Karpas-422 (cell line): ENCODE results near the gene CPNE5. TPM values are rescaled to one million over a fixed set of nuclear protein-coding genes. Genes with fewer than 3 reads are reported as not detected.
"Not testable (repeated sequence)": the region's sequence is repeated elsewhere in the genome, so short reads cannot be mapped to it uniquely, and the experiment has no call there.

ENCODE experiments used
- DNase-seq: peaks from one replicate; pipeline ENCODE4 v3.0.0-alpha.2; 2015
- H2AFZ ChIP-seq: fragments of 200-600 bp; sonication (generic); 2 replicates; pipeline ENCODE4 v1.6.1; 2014; ENCODE audit warnings: antibody characterized with exemption, low read length, mixed read lengths
- H3K27ac ChIP-seq: fragments of 200-600 bp; sonication (generic); 2 replicates; pipeline ENCODE4 v1.5.1; 2014; ENCODE audit warnings: mild to moderate bottlenecking, low read length, moderate library complexity
- H3K27me3 ChIP-seq: fragments of 200-600 bp; sonication (generic); 2 replicates; pipeline ENCODE4 v1.6.1; 2014; ENCODE audit warnings: low read length, mixed read lengths
- H3K36me3 ChIP-seq: fragments of 200-600 bp; sonication (generic); 2 replicates; pipeline ENCODE4 v1.6.1; 2014; ENCODE audit warnings: low read length, mixed read lengths; ENCODE audit not compliant: insufficient read depth
- H3K4me1 ChIP-seq: fragments of 200-600 bp; sonication (generic); 2 replicates; pipeline ENCODE4 v1.6.1; 2014; ENCODE audit warnings: mild to moderate bottlenecking, low read length, mixed read lengths
- H3K4me2 ChIP-seq: fragments of 200-600 bp; sonication (generic); 2 replicates; pipeline ENCODE4 v1.6.1; 2014; ENCODE audit warnings: low read length, low read depth, mild to moderate bottlenecking; ENCODE audit not compliant: poor library complexity, severe bottlenecking
- H3K4me3 ChIP-seq: fragments of 200-600 bp; sonication (generic); 2 replicates; pipeline ENCODE4 v1.5.1; 2014; ENCODE audit warnings: mild to moderate bottlenecking, antibody characterized with exemption, low read length, mixed read lengths
- H3K79me2 ChIP-seq: fragments of 200-600 bp; sonication (generic); 2 replicates; pipeline ENCODE4 v1.6.1; 2014; ENCODE audit warnings: mild to moderate bottlenecking, low read length, mixed read lengths
- H3K9ac ChIP-seq: fragments of 200-600 bp; sonication (generic); 2 replicates; pipeline ENCODE4 v1.6.0; 2014; ENCODE audit warnings: low read length
- H3K9me2 ChIP-seq: fragments of 200-600 bp; sonication (generic), shearing (Covaris generic); replicated peaks from 2 replicates; pipeline ENCODE4 v1.6.0; 2014; ENCODE audit warnings: mild to moderate bottlenecking, low read length, moderate library complexity; ENCODE audit not compliant: insufficient read depth
- H3K9me3 ChIP-seq: fragments of 300-700, 200-600 bp; sonication (generic); 2 replicates; pipeline ENCODE4 v1.6.1; 2014; ENCODE audit warnings: low read length, mixed read lengths
- H4K20me1 ChIP-seq: fragments of 200-600 bp; sonication (generic); 2 replicates; pipeline ENCODE4 v1.6.1; 2014; ENCODE audit warnings: mild to moderate bottlenecking, antibody characterized with exemption, low read length, low read depth; ENCODE audit not compliant: insufficient read depth
- total RNA-seq: library from RNA; depleted of rRNA; stranded (reverse); fragments of >200 nt; shearing (Covaris generic); gene quantifications from 2 replicates; pipeline ENCODE4 v1.2.3, GENCODE V29; 2014; ENCODE audit warnings: low replicate concordance

Gene CPNE5
- total RNA-seq, 1 experiment from 2014 or later = 0.63 TPM

DNA sequence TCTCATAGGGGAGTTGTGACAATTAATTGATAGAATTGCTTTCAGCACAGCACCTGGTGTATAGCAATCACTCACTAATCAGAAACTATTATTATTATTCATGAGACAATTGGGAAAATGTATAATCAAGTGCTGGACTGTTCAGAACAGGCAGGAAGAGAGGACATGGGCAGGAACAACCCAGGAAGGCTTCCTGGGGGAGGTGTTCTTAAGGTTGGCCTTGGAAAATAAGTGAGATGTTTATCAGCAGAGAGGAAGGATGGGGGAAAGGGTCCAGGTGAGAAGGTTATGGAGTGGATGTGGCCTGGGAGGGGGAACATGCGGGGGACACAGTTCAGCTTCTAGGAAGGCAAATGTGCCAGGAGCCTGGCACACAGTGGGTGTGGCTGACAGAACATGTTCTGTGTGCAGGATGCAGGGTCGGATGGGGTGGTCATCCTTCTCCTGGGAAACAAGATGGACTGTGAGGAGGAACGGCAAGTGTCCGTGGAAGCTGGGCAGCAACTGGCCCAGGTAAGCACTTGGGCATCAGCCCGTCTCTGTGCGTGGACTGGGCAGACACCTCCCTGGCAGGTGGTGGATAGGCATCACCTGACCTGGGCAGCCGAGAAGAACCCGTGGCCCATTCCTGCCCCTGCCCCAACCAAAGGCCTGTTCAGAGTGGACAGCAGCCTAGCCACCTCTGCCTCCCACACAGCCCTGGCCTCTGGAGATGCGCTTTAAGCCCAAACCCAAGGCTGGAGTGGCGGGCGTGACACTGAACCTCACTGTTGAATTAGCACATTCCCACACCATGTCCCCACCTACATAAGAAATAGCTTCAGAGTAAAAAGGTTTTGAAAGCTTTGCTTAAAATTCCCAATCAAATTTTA, 110.7 kb downstream of the CPNE5 start:
- H3K79me2 ChIP-seq = no peaks in the 10 kb centered on the region
- no peaks in the 10 kb centered on the region for H3K4me1 ChIP-seq
- H3K9me3 ChIP-seq = no peaks in the 10 kb centered on the region
- no peak for DNase-seq
- no peak overlapping the region for H3K27ac ChIP-seq
- no peaks in the 10 kb centered on the region for H3K36me3 ChIP-seq
- no peak overlapping the region for H2AFZ ChIP-seq
- H3K9me2 ChIP-seq = no peaks in the 10 kb centered on the region
- H3K9ac ChIP-seq = no peak overlapping the region
- no peaks in the 10 kb centered on the region for H4K20me1 ChIP-seq
- H3K4me3 ChIP-seq = no peak overlapping the region
- no peak overlapping the region for H3K4me2 ChIP-seq
- H3K27me3 ChIP-seq = no peaks in the 10 kb centered on the region

GRCh38 chr6:36727505-36728021, 111.7 kb downstream of the CPNE5 start:
- Histone ChIP-seq H3K9ac (no peak overlapping the region), H3K36me3 (no peaks in the 10 kb centered on the region), H3K79me2 (no peaks in the 10 kb centered on the region), H3K9me3 (no peaks in the 10 kb centered on the region), H4K20me1 (no peaks in the 10 kb centered on the region), H3K4me1 (no peaks in the 10 kb centered on the region), H3K27me3 (no peaks in the 10 kb centered on the region), H3K9me2 (no peaks in the 10 kb centered on the region), H3K4me3 (no peak overlapping the region), H3K27ac (no peak overlapping the region), H3K4me2 (no peak overlapping the region), H2AFZ (no peak overlapping the region)
- no peak for DNase-seq

GRCh38 chr6:36725581-36725980, 113.7 kb downstream of the CPNE5 start:
- no peaks in the 10 kb centered on the region for H3K9me2 ChIP-seq
- H3K27me3 ChIP-seq = no peaks in the 10 kb centered on the region
- no peak for DNase-seq

DNA sequence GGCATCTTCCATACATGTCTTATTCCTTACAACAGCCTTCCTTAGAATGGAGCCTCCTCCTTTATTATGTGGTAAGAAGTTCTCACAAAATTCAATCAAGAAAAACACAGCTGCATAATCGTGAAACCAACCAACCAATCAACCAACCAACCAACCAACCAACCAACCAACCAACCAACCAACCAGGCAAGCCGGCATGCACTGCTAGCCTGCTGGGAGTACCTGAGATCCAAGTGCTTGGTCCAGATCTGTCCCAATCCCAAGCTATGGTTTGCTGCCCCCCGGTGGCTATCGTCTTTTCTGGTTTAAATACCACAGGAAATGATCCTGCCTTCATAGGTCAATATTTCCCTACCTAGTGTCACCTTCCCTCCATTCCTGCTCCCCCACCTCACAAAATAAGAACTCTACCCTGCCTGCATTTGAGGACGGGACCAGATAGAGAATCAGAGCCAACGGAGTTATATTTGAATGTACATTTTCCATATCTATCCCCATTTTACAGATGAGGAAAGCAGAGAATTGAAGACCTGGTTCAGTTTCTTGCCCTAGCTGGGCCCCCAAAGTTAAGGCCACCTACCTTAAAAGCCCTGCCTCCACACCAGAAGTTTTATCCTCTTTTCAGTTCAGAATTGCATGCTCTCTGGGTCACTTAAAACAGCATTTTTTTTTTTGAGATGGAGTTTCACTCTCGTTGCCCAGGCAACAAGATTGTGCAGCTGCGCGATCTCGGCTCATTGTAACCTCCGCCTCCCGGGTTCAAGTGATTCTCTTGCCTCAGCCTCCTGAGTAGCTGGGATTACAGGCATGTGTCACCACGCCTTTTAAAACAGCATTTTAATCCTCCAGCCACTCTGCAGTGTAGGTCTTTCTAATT, 114.5 kb downstream of the CPNE5 start:
- no peaks in the 10 kb centered on the region for H3K9me2 ChIP-seq
- H3K27ac ChIP-seq = no peak overlapping the region
- no peaks in the 10 kb centered on the region for H3K36me3 ChIP-seq
- no peaks in the 10 kb centered on the region for H3K9me3 ChIP-seq
- H3K4me1 ChIP-seq = peaks cover 8% of the 10 kb centered on the region
- DNase-seq = peak; percentile 80
- no peaks in the 10 kb centered on the region for H3K27me3 ChIP-seq
- no peaks in the 10 kb centered on the region for H3K79me2 ChIP-seq
- no peaks in the 10 kb centered on the region for H4K20me1 ChIP-seq
- no peak overlapping the region for H3K9ac ChIP-seq
- no peak overlapping the region for H3K4me3 ChIP-seq
- no peak overlapping the region for H3K4me2 ChIP-seq
- H2AFZ ChIP-seq = no peak overlapping the region

More at GRCh38 chr6:36725581-36725980, 113.7 kb downstream of the CPNE5 start:
- Histone ChIP-seq H3K36me3 (no peaks in the 10 kb centered on the region), H3K4me2 (no peak overlapping the region), H3K4me3 (no peak overlapping the region), H3K79me2 (no peaks in the 10 kb centered on the region), H3K4me1 (no peaks in the 10 kb centered on the region), H2AFZ (no peak overlapping the region), H3K9me3 (no peaks in the 10 kb centered on the region), H4K20me1 (no peaks in the 10 kb centered on the region), H3K27ac (no peak overlapping the region), H3K9ac (no peak overlapping the region)

- not testable (repeated sequence) for H3K9me3 ChIP-seq, H3K27me3 ChIP-seq, H3K4me3 ChIP-seq, H2AFZ ChIP-seq, H3K27ac ChIP-seq, H3K9me2 ChIP-seq, H3K4me2 ChIP-seq, H3K9ac ChIP-seq, H3K36me3 ChIP-seq, H4K20me1 ChIP-seq, H3K79me2 ChIP-seq, DNase-seq, H3K4me1 ChIP-seq
Observed at GRCh38 chr6:36723992-36724391, 115.3 kb downstream of the CPNE5 start.

DNA sequence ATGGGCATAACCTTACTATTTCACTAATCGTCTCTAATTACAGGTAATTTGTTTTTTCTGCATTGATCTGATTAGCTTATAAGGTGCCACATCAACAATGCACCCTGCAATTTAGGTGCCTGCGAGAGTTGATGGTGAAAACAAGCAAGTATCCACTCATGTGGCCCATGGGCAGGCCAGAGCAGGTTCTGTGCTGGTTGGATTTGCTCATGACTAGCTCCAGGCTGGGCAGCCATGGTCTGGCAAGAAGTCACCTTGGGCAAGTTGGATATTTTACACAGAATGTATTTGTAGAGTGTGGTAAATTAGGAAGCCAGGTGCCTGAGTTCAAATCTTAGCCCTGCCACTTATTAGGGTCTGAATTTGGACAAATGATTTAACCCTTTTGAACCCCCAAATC, 116.4 kb downstream of the CPNE5 start:
- no peak overlapping the region for H2AFZ ChIP-seq
- H3K4me3 ChIP-seq = no peak overlapping the region
- no peaks in the 10 kb centered on the region for H3K79me2 ChIP-seq
- H3K27ac ChIP-seq = no peak overlapping the region
- peaks cover 8% of the 10 kb centered on the region for H3K4me1 ChIP-seq
- H3K36me3 ChIP-seq = no peaks in the 10 kb centered on the region
- no peak overlapping the region for H3K4me2 ChIP-seq
- H3K27me3 ChIP-seq = no peaks in the 10 kb centered on the region
- no peak overlapping the region for H3K9ac ChIP-seq
- DNase-seq = no peak
- no peaks in the 10 kb centered on the region for H3K9me3 ChIP-seq
- H3K9me2 ChIP-seq = no peaks in the 10 kb centered on the region
- no peaks in the 10 kb centered on the region for H4K20me1 ChIP-seq

- Histone ChIP-seq H2AFZ (no peak overlapping the region), H3K9me3 (no peaks in the 10 kb centered on the region), H4K20me1 (no peaks in the 10 kb centered on the region), H3K9me2 (no peaks in the 10 kb centered on the region), H3K79me2 (no peaks in the 10 kb centered on the region), H3K4me1 (peaks cover 8% of the 10 kb centered on the region), H3K36me3 (no peaks in the 10 kb centered on the region), H3K9ac (no peak overlapping the region), H3K4me2 (no peak overlapping the region), H3K27ac (no peak overlapping the region), H3K4me3 (no peak overlapping the region), H3K27me3 (no peaks in the 10 kb centered on the region)
- no peak for DNase-seq
Observed at GRCh38 chr6:36722365-36722764, 116.9 kb downstream of the CPNE5 start.
